ENCODE measurements around the gene TANK.
"Not testable (repeated sequence)": the region's sequence is repeated elsewhere in the genome, so short reads cannot be mapped to it uniquely, and the experiment has no call there.

Gene TANK

GRCh38 chr2:161273038-161273760 lies 113.0 kb downstream of the TANK start:
- no peak for DNase-seq (ENCODE audit: low read depth in 2 of 2)

GRCh38 chr2:161278564-161279229 lies 118.5 kb downstream of the TANK start:
- DNase-seq (ENCODE audit: low read depth in 2 of 2), result not testable (repeated sequence)

GRCh38 chr2:161279230-161279815 lies 119.1 kb downstream of the TANK start:
- not testable (repeated sequence) for DNase-seq (ENCODE audit: low read depth in 2 of 2)

- peak; percentile 17 to 37 for DNase-seq (ENCODE audit: low read depth in 2 of 2)
These were observed 120.7 kb downstream of the TANK start for GRCh38 chr2:161280906-161281323.

DNA sequence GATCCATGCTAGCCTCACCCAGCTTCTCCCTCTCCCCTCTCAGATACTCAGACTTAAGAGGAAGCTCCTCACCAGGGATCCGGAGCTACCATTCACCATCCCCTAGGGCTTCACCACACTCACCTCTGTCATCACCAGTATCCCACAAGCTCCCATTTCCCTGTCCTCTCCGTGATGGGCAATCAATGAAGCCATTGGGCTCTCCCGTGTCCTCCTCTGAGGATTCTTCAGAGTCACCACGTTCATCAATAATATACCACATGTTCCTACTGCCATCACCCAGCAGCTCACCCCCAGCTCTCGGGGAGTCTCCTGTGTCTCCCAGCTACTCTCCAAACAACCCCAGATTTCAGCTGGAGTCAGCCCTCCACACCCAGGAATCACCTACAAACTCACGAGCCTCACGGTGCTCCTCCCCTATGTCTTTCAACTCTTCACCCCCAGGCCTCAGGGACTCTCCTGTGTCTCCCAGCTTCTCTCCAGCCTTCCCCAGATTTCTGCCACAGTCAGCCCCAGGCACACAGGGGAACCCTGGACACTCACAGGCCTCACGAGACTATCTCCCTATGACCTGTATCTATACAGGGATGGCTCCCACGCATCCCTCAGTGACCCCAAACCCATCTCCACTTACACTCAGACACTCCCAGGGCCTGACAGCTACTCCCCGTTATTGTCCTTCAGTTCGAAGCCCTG lies 121.5 kb downstream of the TANK start:
- not testable (repeated sequence) for DNase-seq (ENCODE audit: low read depth in 2 of 2)

- DNase-seq (ENCODE audit: low read depth in 2 of 2), result not testable (repeated sequence)
These were observed 122.0 kb downstream of the TANK start for GRCh38 chr2:161282311-161282644.

DNA sequence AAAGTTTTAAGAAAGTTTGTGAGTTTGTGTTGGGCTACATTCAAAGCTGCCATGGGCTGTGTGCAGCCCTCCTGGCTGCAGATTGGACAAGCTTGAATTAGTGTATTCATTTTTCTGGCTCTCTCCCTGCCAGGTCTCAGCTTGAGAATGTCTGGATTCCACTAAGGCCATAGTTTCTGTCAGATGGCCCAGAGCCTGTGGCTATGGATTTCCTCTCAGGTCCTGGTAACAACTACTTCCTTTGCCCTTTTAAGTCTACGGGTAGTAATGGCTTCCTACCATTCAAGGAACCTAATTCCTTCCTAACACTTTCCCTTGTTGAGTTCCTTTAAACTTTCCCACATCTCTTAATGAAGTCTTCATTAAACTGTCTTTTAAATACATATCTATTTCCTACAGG lies 123.7 kb downstream of the TANK start:
- DNase-seq (ENCODE audit: low read depth in 2 of 2), result no peak

All from stimulated activated CD4-positive, alpha-beta T cell treated with anti-CD3 and anti-CD28 coated beads, Interleukin-12 subunit alpha, Interleukin-12 subunit beta, amount 100 ng/mL, for 24 hours (primary cell).